ENCODE results near the gene NMNAT3. TPM values are rescaled to one million over a fixed set of nuclear protein-coding genes. Genes with fewer than 3 reads are reported as not detected.

The NMNAT3 gene
- total and polyA plus RNA-seq, 12 donors = 4.2 to 12.4 (median 7.7) TPM

DNA sequence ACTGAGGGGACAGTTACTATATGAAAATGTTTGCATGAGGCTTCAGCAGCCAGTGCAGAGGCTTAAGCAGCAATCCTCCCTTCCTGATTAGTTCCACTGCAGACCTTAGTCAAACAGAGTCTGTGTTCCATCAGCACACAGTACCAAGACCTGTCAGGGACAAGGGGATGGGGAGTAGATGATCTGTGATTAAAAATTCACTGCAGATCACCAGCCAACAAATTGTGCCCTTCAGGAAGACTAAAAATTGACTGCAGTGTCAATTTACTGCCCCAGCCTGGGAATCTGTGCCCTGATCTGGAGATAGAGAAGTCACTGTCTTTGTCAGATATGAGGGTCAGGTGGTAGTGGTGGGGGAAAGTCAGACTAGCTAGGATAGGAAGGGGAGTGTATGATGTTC, 13.8 kb upstream of the NMNAT3 start:
- TF ChIP-seq, protein P1, sequence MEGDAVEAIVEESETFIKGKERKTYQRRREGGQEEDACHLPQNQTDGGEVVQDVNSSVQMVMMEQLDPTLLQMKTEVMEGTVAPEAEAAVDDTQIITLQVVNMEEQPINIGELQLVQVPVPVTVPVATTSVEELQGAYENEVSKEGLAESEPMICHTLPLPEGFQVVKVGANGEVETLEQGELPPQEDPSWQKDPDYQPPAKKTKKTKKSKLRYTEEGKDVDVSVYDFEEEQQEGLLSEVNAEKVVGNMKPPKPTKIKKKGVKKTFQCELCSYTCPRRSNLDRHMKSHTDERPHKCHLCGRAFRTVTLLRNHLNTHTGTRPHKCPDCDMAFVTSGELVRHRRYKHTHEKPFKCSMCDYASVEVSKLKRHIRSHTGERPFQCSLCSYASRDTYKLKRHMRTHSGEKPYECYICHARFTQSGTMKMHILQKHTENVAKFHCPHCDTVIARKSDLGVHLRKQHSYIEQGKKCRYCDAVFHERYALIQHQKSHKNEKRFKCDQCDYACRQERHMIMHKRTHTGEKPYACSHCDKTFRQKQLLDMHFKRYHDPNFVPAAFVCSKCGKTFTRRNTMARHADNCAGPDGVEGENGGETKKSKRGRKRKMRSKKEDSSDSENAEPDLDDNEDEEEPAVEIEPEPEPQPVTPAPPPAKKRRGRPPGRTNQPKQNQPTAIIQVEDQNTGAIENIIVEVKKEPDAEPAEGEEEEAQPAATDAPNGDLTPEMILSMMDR (IDR thresholded peaks at IDR 0.05) = no peak
- no peak for TF ChIP-seq POLR2A (IDR thresholded peaks at IDR 0.05)
- Histone ChIP-seq H3K4me3 (no peak overlapping the region), H3K9me3 (replicated peaks in 1 of 3) (no peaks in the 10 kb centered on the region), H3K4me1 (replicated peaks in 1 of 2) (no peaks in the 10 kb centered on the region), H3K27me3 (no peaks in the 10 kb centered on the region), H3K27ac (no peak overlapping the region), H3K36me3 (replicated peaks in 1 of 2) (no peaks in the 10 kb centered on the region)
- intact Hi-C loops (cut with DNase I) = no loop called here
- DNase-seq = no peak

DNA sequence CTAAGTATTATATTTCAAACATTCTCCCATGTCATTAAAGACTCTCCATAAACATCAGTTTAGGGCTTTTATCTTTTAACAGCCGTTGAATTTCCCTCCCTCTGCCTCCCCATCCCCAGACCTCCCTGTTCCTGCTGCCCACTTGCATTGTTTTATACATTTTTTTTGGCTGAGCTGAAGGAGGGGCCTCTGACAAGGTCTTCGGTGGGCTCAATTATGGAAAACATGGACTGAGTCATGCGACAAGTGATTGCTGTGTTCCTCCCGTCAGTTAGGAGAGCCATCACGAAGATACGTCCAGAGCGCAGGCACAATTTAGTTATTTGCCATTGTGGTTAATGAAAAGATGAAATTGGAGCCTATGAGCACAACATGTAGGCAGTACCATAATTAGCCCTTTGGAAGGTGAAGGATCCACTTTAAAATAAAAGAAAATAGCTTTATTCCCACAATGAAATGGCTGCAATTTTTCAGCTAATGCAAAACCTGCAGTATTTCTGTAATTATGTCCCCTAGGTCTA, 12.0 kb upstream of the NMNAT3 start:
- Histone ChIP-seq H3K4me3 (no peak overlapping the region), H3K27ac (no peak overlapping the region), H3K27me3 (no peaks in the 10 kb centered on the region), H3K4me1 (replicated peaks in 1 of 2) (no peaks in the 10 kb centered on the region), H3K36me3 (replicated peaks in 1 of 2) (no peaks in the 10 kb centered on the region), H3K9me3 (replicated peaks in 1 of 3) (no peaks in the 10 kb centered on the region)
- intact Hi-C loops (cut with DNase I) = no loop called here
- WGBS, 4 donors = 76 to 82% (median 79%) methylated on average over 7 of the region's 7 CpGs
- TF ChIP-seq POLR2A (IDR thresholded peaks at IDR 0.05) = no peak
- TF ChIP-seq, protein P1 (IDR thresholded peaks at IDR 0.05) = no peak
- DNase-seq = no peak

DNA sequence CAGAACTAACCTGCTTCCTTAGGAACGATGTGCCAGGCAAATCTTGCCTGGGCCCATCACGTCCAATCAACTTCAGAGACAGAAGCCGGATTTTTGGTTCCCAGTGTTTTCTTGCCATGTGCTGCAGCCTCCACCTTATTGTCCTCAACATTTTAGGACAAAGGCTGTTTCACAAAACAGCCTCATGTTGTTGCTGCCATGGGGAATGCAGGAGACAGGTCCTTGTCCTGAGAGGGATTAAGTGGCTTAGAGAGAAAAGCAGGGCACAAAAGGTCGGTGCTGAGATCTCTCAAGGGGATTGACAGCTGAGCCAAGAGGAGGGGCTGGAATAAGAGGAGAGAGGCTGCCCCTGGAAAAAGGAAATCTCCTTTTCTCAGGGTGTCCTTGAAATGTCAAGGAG, 11.3 kb upstream of the NMNAT3 start:
- intact Hi-C loops (cut with DNase I) = no loop called here
- H3K27ac ChIP-seq = no peak overlapping the region
- DNase-seq = no peak
- TF ChIP-seq POLR2A (IDR thresholded peaks at IDR 0.05) = no peak
- TF ChIP-seq, protein P1 (IDR thresholded peaks at IDR 0.05) = no peak
- 52 to 72% (median 61%) methylated on average over 4 of the region's 4 CpGs for WGBS, 4 donors
- no peaks in the 10 kb centered on the region for H3K9me3 ChIP-seq (replicated peaks in 1 of 3)
- no peaks in the 10 kb centered on the region for H3K36me3 ChIP-seq (replicated peaks in 1 of 2)
- H3K4me3 ChIP-seq = no peak overlapping the region
- H3K4me1 ChIP-seq (replicated peaks in 1 of 2) = no peaks in the 10 kb centered on the region
- no peaks in the 10 kb centered on the region for H3K27me3 ChIP-seq

DNA sequence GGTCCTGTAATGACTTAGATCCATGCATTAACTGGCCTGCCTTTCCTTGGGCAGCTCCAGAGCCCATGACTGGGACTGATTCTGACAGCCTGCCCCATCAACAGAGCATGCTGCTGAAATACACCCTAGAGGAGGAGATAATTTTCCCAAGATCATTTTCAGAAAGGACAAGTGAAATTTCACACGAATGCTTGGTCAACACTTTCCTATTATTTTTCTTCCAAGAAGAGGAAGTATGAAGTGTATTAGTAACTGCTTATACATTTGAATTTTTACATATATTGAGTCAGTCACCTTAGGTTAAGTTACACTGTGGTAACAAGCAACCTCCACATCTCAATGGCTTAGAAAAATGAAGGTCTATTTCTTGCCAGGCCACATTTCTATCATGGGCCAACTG, 9.7 kb upstream of the NMNAT3 start:
- 55 to 77% (median 70%) methylated on average over 1 of the region's 1 CpG for WGBS, 4 donors

More for the DNA sequence above, 9.7 kb upstream of the NMNAT3 start:
- TF ChIP-seq, protein P1 (IDR thresholded peaks at IDR 0.05) = no peak
- TF ChIP-seq POLR2A (IDR thresholded peaks at IDR 0.05) = no peak
- H3K9me3 ChIP-seq (replicated peaks in 1 of 3) = no peaks in the 10 kb centered on the region
- H3K4me1 ChIP-seq (replicated peaks in 1 of 2) = no peaks in the 10 kb centered on the region
- H3K27ac ChIP-seq = no peak overlapping the region
- no peaks in the 10 kb centered on the region for H3K36me3 ChIP-seq (replicated peaks in 1 of 2)
- no peak overlapping the region for H3K4me3 ChIP-seq
- no peaks in the 10 kb centered on the region for H3K27me3 ChIP-seq
- no peak for DNase-seq
- intact Hi-C loops (cut with DNase I) = no loop called here

Data from adrenal gland (tissue), 12 donors.